ENCODE measurements around the gene MATCAP1. TPM values are rescaled to one million over a fixed set of nuclear protein-coding genes. Genes with fewer than 3 reads are reported as not detected.

Gene MATCAP1
- total and polyA plus RNA-seq, 2 of the 8 experiments (the other 6 are each of a cell fraction or from before 2014, with no cell fraction given), result 22.9 to 27.5 TPM

- Histone ChIP-seq H3K79me1 (ENCODE audit: low read depth, low read length) (no peaks in the 10 kb centered on the region), H2BK12ac (ENCODE audit: low read depth, low read length) (no peak overlapping the region), H2BK20ac (ENCODE audit: low read length) (no peak overlapping the region), H2BK5ac (ENCODE audit: low read depth, low read length) (no peak overlapping the region), H3K23me2 (ENCODE audit: low read depth, low read length) (peaks cover 5% of the 10 kb centered on the region; the same call in 1 of the 2 replicates), H3K9ac (replicated peaks in 1 of 4; ENCODE audit: extremely low read depth in 1 of 4, low read depth in 3 of 4, low read length in 3 of 4) (no peak overlapping the region), H3K27me3 (replicated peaks in 1 of 4; ENCODE audit: control insufficient read depth in 3 of 4, extremely low read depth in 1 of 4, insufficient read depth in 3 of 4, low read length in 3 of 4) (no peaks in the 10 kb centered on the region), H3K18ac (ENCODE audit: extremely low read depth, low read length) (no peak overlapping the region), H3K4me2 (ENCODE audit: insufficient read depth in 1 of 2, low read depth in 2 of 2, low read length in 2 of 2) (no peak overlapping the region), H2AFZ (ENCODE audit: low read length) (no peak overlapping the region), H3K79me2 (ENCODE audit: control insufficient read depth in 1 of 2, insufficient read depth in 2 of 2, low read length in 2 of 2) (no peaks in the 10 kb centered on the region), H4K91ac (replicated peaks; ENCODE audit: insufficient read length, low read length) (no peak overlapping the region), H3K9me3 (ENCODE audit: insufficient read depth in 2 of 2, low read depth in 1 of 2, low read length in 1 of 2) (no peaks in the 10 kb centered on the region), H4K5ac (ENCODE audit: insufficient read length, low read depth, low read length) (no peak overlapping the region), H2AK5ac (ENCODE audit: low read depth, low read length) (no peak overlapping the region), H4K20me1 (replicated peaks in 1 of 2; ENCODE audit: control insufficient read depth in 1 of 2, insufficient read depth in 2 of 2, low read length in 2 of 2) (peaks cover 0 to 2% of the 10 kb centered on the region in 2 experiments), H3K4ac (replicated peaks; ENCODE audit: insufficient read length, low read depth, low read length) (no peak overlapping the region), H3K4me1 (replicated peaks in 1 of 4; ENCODE audit: control insufficient read depth in 3 of 4, insufficient read depth in 4 of 4, low read length in 3 of 4) (peaks cover 0 to 15% (median 4%) of the 10 kb centered on the region in 4 experiments; a peak in 4 of 7 replicates), H4K8ac (ENCODE audit: extremely low read depth, insufficient read depth, low read length) (no peak overlapping the region), H3K4me3 (ENCODE audit: extremely low read depth in 1 of 4, insufficient read depth in 2 of 4, low read depth in 3 of 4, low read length in 4 of 4) (no peak overlapping the region), H3K56ac (replicated peaks; ENCODE audit: insufficient read length, low read depth, low read length) (no peak overlapping the region), H3K23ac (ENCODE audit: insufficient read length) (no peak overlapping the region), H3K27ac (ENCODE audit: low read depth, low read length) (no peak overlapping the region), H2BK120ac (replicated peaks; ENCODE audit: low read depth, low read length) (no peak overlapping the region), H3K36me3 (ENCODE audit: control insufficient read depth in 2 of 4, insufficient read depth in 4 of 4, low read length in 3 of 4) (peaks cover 0 to 3% (median 0%) of the 10 kb centered on the region in 4 experiments; a peak in 3 of 8 replicates), H2BK15ac (ENCODE audit: low read length) (no peak overlapping the region), H3K14ac (ENCODE audit: insufficient read length) (no peak overlapping the region)
- DNase-seq (ENCODE audit: low read depth in 1 of 2, low spot score in 2 of 2) (no peak), FAIRE-seq (no peak)
- 90% methylated on average over 4 of the region's 4 CpGs; no CpG with 5 or more reads in 1 of the 2 experiments for WGBS, 2 experiments (ENCODE audit: extremely low coverage in 1 of 2, insufficient coverage in 1 of 2, insufficient read length in 1 of 2, insufficient replicate concordance in 2 of 2, low coverage in 1 of 2, low lambda C conversion rate in 2 of 2, missing lambda C conversion rate in 1 of 2)
- ChIA-PET POLR2A (ENCODE audit: partially characterized antibody) (interaction anchor here (1.3 to 5.4 kb wide), 3 partner anchors 10 to 23 kb away, joined by 3 to 19 read pairs (median 19); partner anchors contain the start of gene TMEM208), CTCF (ENCODE audit: partially characterized antibody) (interaction anchor here (0.9 to 2.0 kb wide), 6 partner anchors 13 to 309 kb away, joined by 3 to 5 read pairs (median 4); no protein-coding TSS in a partner anchor)
- no peak for TF ChIP-seq TEAD4 (IDR thresholded peaks at IDR 0.05; ENCODE audit: low read depth, low read length)
These were observed 20.3 kb upstream of the MATCAP1 start for GRCh38 chr16:67204076-67204475.
